PC-3 (cell line): ENCODE results near the gene TLE7. TPM values are rescaled to one million over a fixed set of nuclear protein-coding genes. Genes with fewer than 3 reads are reported as not detected.

Experiments used
- ATAC-seq: fragments of 200-7000 bp; cut with Tn5 transposase; 2 replicates; pipeline ENCODE4 v1.9.1; 2020; ENCODE audit warnings: mild to moderate bottlenecking, moderate library complexity
- BruUV-seq: library from RNA; stranded (reverse); fragments of 400-500 nt; replicated peaks from 2 replicates; lab custom pipeline; 2021; lab: Mats Ljungman, UMichigan
- CTCF ChIA-PET: fragments of 300-600 bp; sonication (Branson Sonifier 250); formaldehyde crosslinking; loops from one replicate; lab custom pipeline; 2022; ENCODE audit warnings: antibody characterized with exemption; lab: Charles Lee
- POLR2A ChIA-PET: fragments of 300-600 bp; sonication (Branson Sonifier 250); formaldehyde crosslinking; loops from one replicate; lab custom pipeline; 2022; ENCODE audit warnings: antibody characterized with exemption; ENCODE audit not compliant: unreplicated experiment; lab: Charles Lee
- DNase-seq: peaks from one replicate; pipeline ENCODE4 v3.0.0-alpha.2; 2015
- H2AFZ ChIP-seq: fragments of 300-600 bp; sonication (generic); 2 replicates; pipeline ENCODE4 v1.6.0; 2016; ENCODE audit warnings: antibody characterized with exemption, low read length
- H3F3A ChIP-seq: fragments of 300-600 bp; sonication (generic); one replicate; pipeline ENCODE4 v1.6.0; 2017; ENCODE audit warnings: antibody characterized with exemption, low read length, control low read depth, mild to moderate bottlenecking; ENCODE audit not compliant: unreplicated experiment
- H3K27ac ChIP-seq: fragments of 300-600 bp; sonication (generic); 2 replicates; pipeline ENCODE4 v1.5.1; 2016; ENCODE audit warnings: mild to moderate bottlenecking, low read length
- H3K27me3 ChIP-seq: fragments of 300-600 bp; sonication (generic); 2 replicates; pipeline ENCODE4 v1.6.1; 2016; ENCODE audit warnings: low read length, mixed read lengths
- H3K36me3 ChIP-seq: fragments of 300-600 bp; sonication (generic); 2 replicates; pipeline ENCODE4 v1.6.1; 2016; ENCODE audit warnings: low read depth, mixed run types, low read length, mixed read lengths
- H3K4me1 ChIP-seq: fragments of 300-600 bp; sonication (generic); 2 replicates; pipeline ENCODE4 v1.5.1; 2016; ENCODE audit warnings: low read length; ENCODE audit not compliant: insufficient read depth
- H3K4me2 ChIP-seq: fragments of 300-600 bp; sonication (generic); 2 replicates; pipeline ENCODE4 v1.6.0; 2016; ENCODE audit warnings: low read length
- H3K4me3 ChIP-seq: fragments of 300-600 bp; sonication (generic); 2 replicates; pipeline ENCODE4 v1.5.1; 2016; ENCODE audit warnings: mild to moderate bottlenecking, low read length, mixed read lengths
- H3K79me2 ChIP-seq: fragments of 300-600 bp; sonication (generic); 2 replicates; pipeline ENCODE4 v1.6.1; 2017; ENCODE audit warnings: low read length, mixed read lengths
- H3K9ac ChIP-seq: fragments of 300-600 bp; sonication (generic); 2 replicates; pipeline ENCODE4 v1.6.0; 2016; ENCODE audit warnings: mild to moderate bottlenecking, low read length
- H3K9me2 ChIP-seq: fragments of 300-600 bp; sonication (generic); replicated peaks from 2 replicates; pipeline ENCODE4 v1.6.1; 2016; ENCODE audit warnings: mixed run types, low read length, mixed read lengths
- H3K9me3 ChIP-seq: fragments of 300-600 bp; sonication (generic); 2 replicates; pipeline ENCODE4 v1.6.1; 2016; ENCODE audit warnings: low read length, mixed read lengths
- H4K20me1 ChIP-seq: fragments of 300-600 bp; sonication (generic); 2 replicates; pipeline ENCODE4 v1.6.1; 2016; ENCODE audit warnings: low read length, mixed read lengths
- EZH2 ChIP-seq: fragments of 300-600 bp; sonication (generic); IDR thresholded peaks from one replicate; pipeline ENCODE4 v1.6.1; 2017; ENCODE audit warnings: antibody characterized with exemption, mild to moderate bottlenecking, low read length; ENCODE audit not compliant: unreplicated experiment
- EZH2phosphoT487 ChIP-seq: fragments of 300-600 bp; sonication (generic); IDR thresholded peaks from 2 replicates; pipeline ENCODE4 v1.6.1; 2018; ENCODE audit warnings: mild to moderate bottlenecking, antibody characterized with exemption, low read length, borderline replicate concordance
- intact Hi-C: fragments of 100-400 bp; cut with micrococcal nuclease; formaldehyde crosslinking; loops from 2 replicates; pipeline ENCODE4 v1.9.0; 2023
- total RNA-seq: library from RNA; depleted of rRNA; stranded (reverse); fragments of >200 nt; gene quantifications from 2 replicates; pipeline ENCODE4 v1.2.3, GENCODE V29; 2014
- TF ChIP-seq, protein P1 (sequence below): fragments of 300-600 bp; sonication (generic); conservative IDR thresholded peaks from 2 replicates; pipeline ENCODE4 v1.5.1; 2017; ENCODE audit warnings: antibody characterized with exemption, low read depth, mild to moderate bottlenecking, low read length

TLE7 gene
- total RNA-seq, 1 experiment from 2014 or later = not detected

DNA sequence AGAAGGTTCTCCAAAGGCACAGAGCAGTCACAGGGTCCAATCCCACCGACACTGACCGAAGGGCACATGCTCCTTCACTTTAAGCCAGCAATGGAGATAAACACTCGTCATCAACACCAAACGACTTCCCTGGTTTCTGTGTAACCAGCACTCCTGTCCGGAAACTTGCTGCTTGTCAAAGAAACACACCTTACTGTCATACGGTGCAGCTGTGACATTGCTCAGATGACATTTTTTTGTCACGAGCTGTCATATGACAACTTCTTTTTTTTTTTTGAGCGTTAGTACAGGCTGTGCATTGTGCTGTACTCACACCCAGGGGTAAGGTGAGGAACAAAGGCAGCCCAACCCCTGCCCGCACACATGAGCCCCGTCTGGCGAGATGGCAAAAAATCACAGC is 39.2 kb downstream of the TLE7 start:
- no peaks in the 10 kb centered on the region for H3K4me1 ChIP-seq
- POLR2A ChIA-PET = no interaction called here
- no peaks in the 10 kb centered on the region for H3K9me3 ChIP-seq
- CTCF ChIA-PET = no interaction called here
- TF ChIP-seq EZH2 (no peak), EZH2phosphoT487 (no peak)
- TF ChIP-seq, protein P1, sequence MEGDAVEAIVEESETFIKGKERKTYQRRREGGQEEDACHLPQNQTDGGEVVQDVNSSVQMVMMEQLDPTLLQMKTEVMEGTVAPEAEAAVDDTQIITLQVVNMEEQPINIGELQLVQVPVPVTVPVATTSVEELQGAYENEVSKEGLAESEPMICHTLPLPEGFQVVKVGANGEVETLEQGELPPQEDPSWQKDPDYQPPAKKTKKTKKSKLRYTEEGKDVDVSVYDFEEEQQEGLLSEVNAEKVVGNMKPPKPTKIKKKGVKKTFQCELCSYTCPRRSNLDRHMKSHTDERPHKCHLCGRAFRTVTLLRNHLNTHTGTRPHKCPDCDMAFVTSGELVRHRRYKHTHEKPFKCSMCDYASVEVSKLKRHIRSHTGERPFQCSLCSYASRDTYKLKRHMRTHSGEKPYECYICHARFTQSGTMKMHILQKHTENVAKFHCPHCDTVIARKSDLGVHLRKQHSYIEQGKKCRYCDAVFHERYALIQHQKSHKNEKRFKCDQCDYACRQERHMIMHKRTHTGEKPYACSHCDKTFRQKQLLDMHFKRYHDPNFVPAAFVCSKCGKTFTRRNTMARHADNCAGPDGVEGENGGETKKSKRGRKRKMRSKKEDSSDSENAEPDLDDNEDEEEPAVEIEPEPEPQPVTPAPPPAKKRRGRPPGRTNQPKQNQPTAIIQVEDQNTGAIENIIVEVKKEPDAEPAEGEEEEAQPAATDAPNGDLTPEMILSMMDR = no peak
- no peaks in the 10 kb centered on the region for H3K9me2 ChIP-seq
- no peak overlapping the region for H2AFZ ChIP-seq
- H3K27ac ChIP-seq = no peak overlapping the region
- DNase-seq (no peak), ATAC-seq (no peak)
- no peak overlapping the region for H3K9ac ChIP-seq
- no peaks in the 10 kb centered on the region for H3F3A ChIP-seq
- BruUV-seq = no TSS peak
- H3K4me3 ChIP-seq = no peak overlapping the region
- peaks cover 25% of the 10 kb centered on the region; the same call in 1 of the 2 replicates for H3K27me3 ChIP-seq
- H3K4me2 ChIP-seq = no peak overlapping the region
- H3K79me2 ChIP-seq = no peaks in the 10 kb centered on the region
- H4K20me1 ChIP-seq = no peaks in the 10 kb centered on the region
- no peaks in the 10 kb centered on the region for H3K36me3 ChIP-seq
- intact Hi-C loops = no loop called here

DNA sequence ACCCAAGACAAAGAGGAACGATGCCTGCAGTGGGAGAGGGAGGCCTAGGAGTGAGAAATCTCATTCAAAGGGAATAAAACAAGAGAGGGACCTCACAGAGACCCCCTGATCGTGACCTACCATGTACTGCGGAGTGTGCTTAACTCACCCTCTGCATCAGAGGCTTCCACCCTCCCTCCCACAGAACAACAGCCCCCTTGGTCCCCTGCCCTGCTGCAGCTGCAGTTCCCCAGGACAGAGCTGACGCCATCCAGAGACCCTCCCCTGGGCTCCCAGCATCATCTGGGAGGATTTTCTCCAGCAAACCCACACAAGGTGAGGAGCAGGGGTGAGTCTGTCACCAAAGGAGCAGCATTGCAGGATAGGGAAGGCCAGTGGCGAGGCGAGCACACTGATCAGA is 39.8 kb downstream of the TLE7 start:
- no peaks in the 10 kb centered on the region for H3K79me2 ChIP-seq
- H3K27me3 ChIP-seq = peaks cover 28% of the 10 kb centered on the region; the same call in 1 of the 2 replicates
- H3K4me2 ChIP-seq = no peak overlapping the region
- intact Hi-C loops = no loop called here
- H4K20me1 ChIP-seq = no peaks in the 10 kb centered on the region
- ATAC-seq (no peak), DNase-seq (no peak)
- ChIA-PET CTCF (no interaction called here), POLR2A (no interaction called here)
- H3K4me3 ChIP-seq = no peak overlapping the region
- TF ChIP-seq EZH2 = no peak
- no peak for TF ChIP-seq EZH2phosphoT487
- TF ChIP-seq, protein P1 = no peak
- H3K36me3 ChIP-seq = no peaks in the 10 kb centered on the region
- H3K9me2 ChIP-seq = no peaks in the 10 kb centered on the region
- H3K27ac ChIP-seq = no peak overlapping the region
- no peaks in the 10 kb centered on the region for H3K4me1 ChIP-seq
- no peaks in the 10 kb centered on the region for H3F3A ChIP-seq
- H2AFZ ChIP-seq = no peak overlapping the region
- no peak overlapping the region for H3K9ac ChIP-seq
- H3K9me3 ChIP-seq = no peaks in the 10 kb centered on the region
- no TSS peak for BruUV-seq

DNA sequence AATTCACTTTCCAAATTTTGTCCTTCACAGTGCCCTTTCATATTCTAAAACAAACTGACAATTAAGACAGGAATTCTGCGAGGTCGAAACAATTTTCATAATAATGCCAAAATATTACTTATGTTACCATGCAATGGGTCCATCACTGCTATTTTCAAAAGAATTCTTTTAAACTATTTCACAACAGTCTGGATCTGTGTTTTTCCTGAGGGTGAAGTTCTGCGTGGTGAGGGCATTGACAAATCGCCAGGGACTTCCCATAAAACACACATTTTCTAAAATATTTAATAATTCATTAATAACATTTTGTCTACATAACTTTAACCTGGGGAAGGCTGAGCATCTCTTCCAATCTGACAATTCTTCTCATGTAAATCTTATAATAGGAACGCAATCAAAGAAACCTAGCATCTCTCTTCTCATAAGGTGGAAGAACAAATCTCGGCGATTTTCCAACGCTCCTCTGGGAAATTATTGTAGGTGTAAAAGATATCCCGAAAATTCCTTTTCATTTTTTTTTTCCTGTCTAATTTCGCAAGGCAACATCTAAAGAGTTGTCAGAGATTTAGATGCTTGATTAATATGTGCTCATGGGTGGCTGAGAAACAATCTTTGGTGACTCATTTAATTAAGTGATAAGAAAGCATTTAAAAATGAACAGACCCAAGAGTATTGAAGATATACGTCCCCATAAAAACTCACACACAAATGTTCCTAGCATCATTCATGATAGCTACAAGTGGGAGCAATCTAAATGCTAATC is 41.9 kb downstream of the TLE7 start:
- H3K27me3 ChIP-seq = peaks cover 28% of the 10 kb centered on the region; the same call in 1 of the 2 replicates
- no peak overlapping the region for H3K27ac ChIP-seq
- no peaks in the 10 kb centered on the region for H3K9me3 ChIP-seq
- intact Hi-C loops = no loop called here
- no peaks in the 10 kb centered on the region for H3K9me2 ChIP-seq
- H3F3A ChIP-seq = no peaks in the 10 kb centered on the region
- H4K20me1 ChIP-seq = no peaks in the 10 kb centered on the region
- no peak overlapping the region for H3K9ac ChIP-seq
- H3K4me2 ChIP-seq = no peak overlapping the region
- no peak overlapping the region for H3K4me3 ChIP-seq
- no peak for TF ChIP-seq EZH2
- TF ChIP-seq EZH2phosphoT487 = no peak
- TF ChIP-seq, protein P1 = no peak
- no TSS peak for BruUV-seq
- POLR2A ChIA-PET = no interaction called here
- no peaks in the 10 kb centered on the region for H3K36me3 ChIP-seq
- ATAC-seq = no peak
- no peaks in the 10 kb centered on the region for H3K4me1 ChIP-seq
- no peaks in the 10 kb centered on the region for H3K79me2 ChIP-seq
- H2AFZ ChIP-seq = no peak overlapping the region
- no peak for DNase-seq
- CTCF ChIA-PET = no interaction called here
